GM19468 (cell line): ENCODE measurements around the gene F8.
"Not testable (repeated sequence)": the region's sequence is repeated elsewhere in the genome, so short reads cannot be mapped to it uniquely, and the experiment has no call there.

Source experiments
- ATAC-seq: cut with Tn5 transposase; IDR thresholded peaks from one replicate; pipeline ENCODE4 v1.9.1; 2021; ENCODE audit warnings: mild to moderate bottlenecking, moderate library complexity, moderate number of reproducible peaks; ENCODE audit not compliant: unreplicated experiment; ENCODE audit errors: extremely low read depth

Gene F8

DNA sequence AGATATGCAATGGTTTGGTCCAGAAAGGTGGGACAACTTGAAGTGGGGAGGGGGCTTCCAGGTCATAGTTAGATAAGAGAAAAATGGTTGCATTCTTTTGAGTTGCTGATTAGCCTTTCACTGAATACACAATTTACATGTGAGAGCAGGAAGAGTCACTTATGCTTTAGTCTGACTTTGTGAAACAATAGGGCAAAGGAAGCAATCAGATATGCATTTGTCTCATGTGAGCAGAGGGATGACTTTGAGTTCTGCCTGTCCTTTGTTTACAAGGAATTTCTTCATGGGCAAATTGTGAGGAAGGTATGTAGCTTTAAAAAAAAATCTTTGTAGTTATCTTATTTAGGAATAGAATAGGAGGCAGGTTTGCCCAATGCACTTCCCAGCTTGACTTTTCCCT lies 201.0 kb downstream of the F8 start:
- ATAC-seq: no peak

DNA sequence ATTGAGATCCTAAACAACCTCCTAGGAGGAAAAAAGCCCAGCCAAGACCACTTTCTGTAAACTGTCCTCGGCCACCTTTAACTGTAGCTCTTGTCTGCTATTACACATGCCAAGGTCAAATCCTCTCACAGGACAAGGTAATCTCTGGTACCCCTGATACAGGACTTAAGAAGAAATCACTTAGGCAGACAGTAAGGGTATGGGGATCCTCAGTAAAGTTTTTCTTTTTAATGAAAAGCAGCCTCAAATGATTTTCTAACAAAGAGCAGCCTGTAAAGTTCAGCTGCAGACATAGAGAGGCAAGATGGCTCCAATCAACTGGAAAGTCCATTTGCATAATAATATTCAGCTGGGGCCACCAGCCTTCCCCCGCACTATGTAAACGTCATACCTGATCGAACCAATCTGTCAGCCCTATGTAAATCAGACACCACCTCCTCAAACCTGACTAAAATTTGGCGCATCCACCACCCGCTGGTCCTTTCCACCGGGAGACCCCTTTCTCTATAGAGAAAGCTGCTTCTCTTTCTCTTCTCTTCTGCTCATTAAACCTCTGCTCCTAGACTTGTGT lies 202.7 kb downstream of the F8 start:
- peak; percentile 32 for ATAC-seq

DNA sequence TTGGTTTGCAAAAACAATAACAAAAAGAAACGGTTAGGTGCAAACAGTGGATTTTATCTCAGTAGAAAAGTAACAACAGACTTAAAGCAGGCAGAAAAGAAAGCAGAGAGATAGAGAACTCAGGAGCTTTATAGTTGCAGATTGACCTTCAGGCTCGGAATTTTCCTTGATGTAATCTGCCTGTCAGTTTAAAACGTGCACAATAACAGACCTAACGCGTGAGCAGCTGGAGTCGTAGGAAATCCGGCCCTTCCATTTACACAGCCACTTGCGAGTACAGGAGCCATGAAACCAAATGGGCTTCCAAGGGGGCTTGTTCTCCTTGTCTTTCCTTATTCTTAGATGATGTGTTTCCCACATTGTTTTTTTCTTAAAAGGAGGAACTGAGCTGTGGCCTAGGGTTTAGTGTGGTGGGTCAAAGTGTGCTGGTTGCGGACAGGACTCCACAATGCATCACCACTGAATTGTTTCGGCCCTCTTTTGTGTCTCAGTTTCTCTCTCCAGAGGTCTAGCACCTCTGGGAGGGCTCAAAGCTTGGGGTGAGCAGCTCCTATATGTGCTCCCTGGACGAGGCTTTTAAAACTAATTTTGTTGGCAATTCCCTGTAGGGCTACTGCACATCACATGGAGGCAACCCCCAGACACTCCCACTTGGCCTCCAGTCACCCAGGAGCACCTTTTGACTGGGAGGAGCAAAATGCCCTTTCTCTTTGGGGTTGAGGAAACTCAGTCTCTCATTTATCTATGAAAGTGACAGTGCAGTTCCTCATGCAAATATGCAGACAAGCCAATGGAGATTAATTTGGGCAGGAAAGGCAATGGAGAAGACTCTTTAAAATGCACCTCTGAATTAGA lies 203.4 kb downstream of the F8 start:
- no peak for ATAC-seq

DNA sequence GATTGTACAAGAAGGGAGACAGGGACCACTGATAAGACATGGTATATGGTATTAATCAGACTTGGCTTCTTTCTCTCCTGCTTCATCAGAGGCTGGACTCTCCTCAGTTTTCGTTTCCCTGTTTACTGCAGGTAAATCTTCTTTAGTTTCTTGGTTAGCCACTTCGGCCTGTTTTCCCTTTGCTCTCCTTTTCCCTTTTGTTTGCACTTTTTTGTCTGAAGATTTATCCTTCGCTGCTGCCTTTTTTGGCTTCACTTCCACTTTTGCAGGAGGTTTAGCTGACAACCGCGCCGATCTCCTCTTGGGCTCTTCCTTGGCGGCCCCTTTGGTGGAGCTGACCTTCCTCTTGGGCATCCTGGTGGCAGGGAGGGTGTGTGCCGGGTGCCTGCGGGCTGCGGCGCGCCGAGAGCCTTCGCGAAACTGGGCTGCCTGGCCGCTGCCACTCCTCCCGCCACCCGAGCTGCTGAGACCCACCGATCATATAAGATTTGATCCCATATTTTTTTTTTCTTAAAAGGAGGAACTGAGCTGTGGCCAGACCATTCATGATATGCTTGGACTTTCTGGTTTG lies 205.4 kb downstream of the F8 start:
- ATAC-seq: not testable (repeated sequence)

DNA sequence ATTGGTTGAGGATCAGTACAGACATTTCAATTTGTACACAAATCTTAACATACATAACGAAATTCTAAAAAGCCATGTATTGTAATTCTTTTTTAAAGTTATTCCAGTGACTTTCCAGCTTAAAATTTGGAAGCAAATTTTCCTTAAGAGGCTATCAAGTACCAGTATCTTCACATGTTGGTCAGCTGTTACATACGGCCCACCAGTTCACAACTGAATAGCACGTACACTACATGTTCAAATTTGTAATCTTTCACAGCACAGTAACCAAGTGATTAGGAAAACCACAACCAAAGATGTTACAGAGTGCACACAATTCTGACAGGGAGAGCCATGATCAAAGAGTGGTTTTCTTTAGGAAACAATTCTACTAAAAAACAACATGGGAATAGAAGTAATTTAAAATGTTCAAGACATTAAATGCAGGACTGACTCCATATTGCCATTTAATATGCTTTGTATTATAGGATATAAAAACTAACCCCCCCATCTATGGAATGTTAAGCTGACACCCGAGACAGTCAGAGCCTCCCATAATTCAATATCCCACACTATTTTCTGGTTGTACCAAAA lies 206.1 kb downstream of the F8 start:
- not testable (repeated sequence) for ATAC-seq

DNA sequence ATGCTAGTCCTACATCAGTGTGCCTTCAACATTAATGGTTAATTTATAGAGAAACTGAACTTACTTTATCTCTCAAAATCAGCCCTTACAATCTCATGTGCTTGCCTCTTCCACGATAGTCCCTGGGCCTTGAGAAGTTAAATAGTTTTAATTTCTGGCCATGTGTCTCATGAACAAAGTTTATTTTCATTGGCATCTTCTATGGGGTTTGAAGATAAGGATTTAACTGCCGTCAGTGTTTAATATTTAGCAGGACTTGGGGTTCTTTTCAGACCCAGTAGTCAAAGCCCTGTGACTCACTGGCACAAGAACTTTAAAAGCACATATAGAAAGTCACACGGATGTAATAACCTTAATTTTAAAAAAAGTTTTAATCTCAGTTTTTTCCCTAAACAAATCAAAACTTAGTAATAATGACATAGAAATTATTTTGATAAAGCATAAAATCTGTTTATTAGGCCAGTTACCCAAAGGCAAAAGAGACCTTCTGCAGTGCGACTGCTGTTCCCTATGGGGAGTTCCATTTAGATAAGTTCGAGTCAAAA lies 207.2 kb downstream of the F8 start:
- ATAC-seq: no peak

DNA sequence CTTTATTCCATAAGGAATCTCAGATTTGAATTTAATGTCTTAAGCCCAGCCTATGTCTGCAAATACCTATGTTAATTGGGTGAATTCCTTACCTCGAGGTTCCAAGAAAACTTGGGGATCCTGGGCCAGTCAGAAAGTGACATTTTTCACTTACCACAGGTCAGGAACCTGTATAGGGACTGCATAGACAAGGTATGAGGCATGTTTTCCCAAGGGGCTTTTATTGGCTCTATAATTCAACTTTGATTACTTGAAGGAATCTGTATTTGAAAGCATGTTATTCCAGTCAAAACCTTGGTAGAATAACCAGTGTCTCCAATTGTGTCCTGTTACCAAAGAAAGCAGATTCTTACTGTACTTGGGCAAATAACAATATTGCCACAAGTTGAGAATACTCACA lies 208.7 kb downstream of the F8 start:
- ATAC-seq: no peak

DNA sequence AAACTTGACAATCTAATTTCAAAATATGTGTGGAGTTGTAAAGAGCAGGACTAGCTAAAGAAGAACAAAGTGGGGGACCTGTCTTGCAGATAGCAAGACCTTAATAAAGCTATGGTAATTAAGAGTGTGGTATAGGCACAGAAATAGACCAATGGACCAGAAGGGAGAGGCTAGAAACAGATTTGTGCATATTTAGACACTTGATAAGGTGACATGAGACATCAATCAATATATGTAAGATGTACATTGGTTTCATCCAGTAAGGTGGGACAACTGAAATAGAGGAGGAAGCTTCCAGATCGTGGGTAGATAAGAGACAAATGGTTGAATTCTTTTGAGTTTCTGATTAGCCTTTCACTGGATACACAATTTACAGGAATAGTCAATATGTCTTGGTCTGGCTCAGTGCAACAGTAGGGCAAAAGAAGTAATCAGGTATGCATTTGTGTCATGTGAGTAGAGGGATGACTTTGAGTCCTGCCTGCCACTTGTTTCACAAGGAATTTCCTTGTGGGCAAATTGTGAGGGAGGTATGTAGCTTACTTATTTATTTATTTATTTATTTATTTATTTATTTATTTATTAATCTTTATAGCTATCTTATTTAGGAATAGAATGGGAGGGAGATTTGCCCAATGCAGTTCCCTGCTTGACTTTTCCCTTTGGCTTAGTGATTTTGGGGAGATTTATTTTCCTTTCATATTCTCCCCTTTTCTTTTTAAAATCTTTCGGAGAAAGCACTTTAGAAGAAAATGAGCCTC lies 210.0 kb downstream of the F8 start:
- ATAC-seq: no peak

DNA sequence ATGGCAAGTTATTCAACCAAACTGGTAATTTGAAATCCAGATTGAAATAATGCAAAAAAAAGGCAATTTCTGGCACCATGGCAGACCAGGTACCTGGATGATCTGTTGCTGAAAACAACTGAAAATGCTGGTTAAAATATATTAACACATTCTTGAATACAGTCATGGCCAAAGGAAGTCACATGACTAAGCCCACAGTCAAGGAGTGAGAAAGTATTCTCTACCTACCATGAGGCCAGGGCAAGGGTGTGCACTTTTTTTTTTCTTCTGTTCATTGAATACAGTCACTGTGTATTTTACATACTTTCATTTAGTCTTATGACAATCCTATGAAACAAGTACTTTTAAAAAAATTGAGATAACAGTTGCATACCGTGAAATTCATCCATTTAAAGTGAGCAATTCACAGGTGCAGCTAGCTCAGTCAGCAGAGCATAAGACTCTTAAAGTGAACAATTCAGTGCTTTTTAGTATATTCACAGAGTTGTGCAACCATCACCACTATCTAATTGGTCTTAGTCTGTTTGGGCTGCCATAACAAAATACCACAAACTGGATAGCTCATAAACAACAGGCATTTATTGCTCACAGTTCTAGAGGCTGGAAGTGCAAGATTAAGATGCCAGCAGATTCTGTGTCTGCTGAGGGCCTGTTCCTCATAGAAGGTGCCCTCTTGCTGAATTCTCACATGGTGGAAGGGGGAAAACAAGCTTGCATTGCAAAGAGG lies 212.4 kb downstream of the F8 start:
- no peak for ATAC-seq

DNA sequence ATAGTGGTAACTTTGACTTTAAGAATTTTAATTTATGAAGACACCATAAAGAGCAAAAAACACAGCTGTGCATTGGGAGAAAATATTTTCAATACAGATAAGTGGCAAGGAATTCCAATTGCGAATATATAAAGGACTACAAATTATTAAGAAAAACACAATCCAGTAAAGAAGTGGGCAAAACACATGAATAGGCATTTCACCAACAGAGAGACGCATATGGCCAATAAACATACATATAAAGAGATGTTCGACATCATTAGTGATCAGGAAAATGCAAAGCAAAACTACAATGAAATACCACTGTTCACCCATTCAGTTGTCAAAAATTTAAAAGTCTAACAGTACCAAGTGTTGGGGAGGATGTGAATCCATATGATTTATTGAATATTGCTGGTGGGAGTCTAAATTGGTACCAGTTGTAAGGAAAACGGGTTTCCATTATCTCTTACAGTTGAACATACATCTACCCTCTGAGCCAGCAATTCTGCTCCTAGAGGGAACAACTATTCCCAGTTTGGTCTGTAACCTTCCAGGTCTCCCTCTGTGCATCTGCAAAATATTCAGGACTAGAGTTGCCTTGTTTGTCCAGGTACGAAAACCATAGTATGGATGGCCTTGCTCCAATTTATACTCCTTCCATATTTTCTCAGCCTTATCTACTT lies 215.6 kb downstream of the F8 start:
- no peak for ATAC-seq

DNA sequence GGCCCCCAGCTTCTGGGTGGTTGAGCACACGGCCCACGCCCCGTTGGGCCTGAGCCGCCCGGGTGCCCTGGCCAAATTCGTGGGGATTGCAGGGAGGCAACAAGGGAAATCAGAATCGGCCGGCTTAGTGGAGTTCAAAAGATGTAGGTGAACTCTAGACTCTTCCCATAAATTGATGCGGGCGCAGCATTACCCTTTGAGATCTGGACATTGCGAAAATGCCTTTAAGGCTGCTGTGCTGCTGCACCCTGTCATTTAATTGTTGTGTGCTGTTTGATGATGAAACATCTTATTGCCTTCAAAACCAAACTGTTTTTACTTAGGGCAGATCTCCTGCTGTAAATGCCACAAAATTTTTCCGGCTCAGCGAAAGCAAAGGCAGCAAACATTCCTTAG lies 216.8 kb downstream of the F8 start:
- ATAC-seq: no peak

DNA sequence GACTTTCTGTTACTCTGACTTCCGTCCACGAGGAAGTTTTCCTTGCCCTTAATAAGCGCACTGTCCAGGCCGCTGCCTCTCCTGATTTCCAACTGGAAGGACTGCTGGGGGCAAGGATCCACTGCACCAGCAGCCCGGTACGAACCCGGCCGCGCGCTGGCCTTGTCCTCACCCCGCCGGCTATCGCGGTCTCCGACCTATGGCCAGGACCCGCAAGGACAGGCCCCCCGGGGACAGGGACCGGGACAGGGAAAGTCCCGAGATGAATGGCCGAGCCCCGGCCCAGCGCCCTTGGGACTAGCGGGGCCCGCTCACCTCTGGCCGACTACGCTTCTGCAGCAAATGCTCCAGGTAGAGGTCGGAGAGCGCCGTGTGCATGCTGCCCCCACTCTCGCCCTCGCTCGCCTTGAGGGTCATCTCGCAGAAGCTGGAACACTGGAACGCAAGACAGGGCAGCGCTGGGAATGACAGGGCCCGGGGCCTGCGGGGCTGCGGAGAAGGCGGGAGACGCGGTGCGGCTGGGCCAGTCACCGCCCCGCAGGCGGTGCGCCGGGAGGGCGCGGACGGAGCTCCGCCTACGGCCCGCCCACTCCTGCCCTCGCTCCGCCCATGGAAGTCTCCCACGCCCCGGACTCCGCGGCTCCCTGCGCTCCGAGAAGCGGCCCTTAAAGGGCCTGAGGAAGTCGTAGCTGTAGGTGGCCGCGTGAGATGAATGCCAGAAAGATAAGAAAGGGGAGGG lies 217.4 kb downstream of the F8 start, which contains the start of gene MPP1:
Gene MPP1, minus strand, starts transcription at position 529 of the 739 bp plus-strand sequence. Its CDS starts 112 bp downstream, at position 417.
- peak; percentile 76 for ATAC-seq

DNA sequence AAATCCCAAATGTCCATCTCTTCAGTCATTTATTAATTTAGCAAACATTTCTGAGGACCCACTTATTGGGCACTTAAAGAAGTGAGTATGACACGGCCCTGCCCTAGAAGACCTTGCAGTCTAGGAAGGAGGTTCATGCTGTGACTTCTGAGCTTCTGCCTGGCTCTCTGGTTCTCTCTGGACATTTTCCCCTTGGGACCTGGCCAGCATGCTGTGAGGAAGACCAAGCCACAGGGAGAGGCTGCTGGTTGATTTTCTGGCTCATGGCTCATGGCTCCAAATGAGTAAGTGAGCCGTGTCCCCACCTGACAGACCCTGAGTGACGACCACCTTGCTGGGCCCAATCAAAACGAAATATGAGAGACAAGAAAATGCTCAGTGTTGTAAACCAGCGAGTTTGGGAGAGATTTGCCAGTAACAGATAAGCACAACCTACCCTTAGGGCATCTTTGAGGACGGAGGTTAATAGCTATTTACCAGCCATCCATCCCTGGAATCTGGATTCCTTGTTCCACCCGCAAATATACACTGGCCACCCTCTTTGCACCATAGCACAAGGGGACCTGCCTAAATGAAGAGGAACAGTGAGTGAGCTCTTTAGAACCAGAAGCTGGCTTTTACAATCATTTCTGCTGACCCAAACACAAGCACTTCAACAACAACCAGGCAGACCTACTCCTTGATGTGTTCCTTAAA lies 218.1 kb downstream of the F8 start:
- ATAC-seq: no peak

DNA sequence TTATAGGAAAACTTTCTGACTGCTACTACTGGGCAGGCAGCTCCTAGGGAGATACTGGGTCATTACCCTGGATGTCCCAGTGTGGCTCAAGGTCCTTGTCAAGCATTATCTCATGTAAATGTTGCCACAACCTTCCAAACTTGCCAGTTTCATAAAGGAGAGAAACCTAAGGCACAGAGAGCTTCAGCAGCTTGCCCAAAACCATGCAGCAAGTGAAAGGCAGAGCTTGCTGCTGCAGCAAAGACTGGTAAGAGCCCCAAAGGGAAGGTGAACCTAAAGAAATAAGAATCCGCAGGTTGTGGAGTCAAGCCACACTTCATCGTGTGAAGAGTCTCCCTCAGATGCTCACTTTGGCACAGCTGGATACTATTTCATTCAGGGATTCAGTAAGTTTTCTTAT lies 219.6 kb downstream of the F8 start:
- ATAC-seq: no peak

DNA sequence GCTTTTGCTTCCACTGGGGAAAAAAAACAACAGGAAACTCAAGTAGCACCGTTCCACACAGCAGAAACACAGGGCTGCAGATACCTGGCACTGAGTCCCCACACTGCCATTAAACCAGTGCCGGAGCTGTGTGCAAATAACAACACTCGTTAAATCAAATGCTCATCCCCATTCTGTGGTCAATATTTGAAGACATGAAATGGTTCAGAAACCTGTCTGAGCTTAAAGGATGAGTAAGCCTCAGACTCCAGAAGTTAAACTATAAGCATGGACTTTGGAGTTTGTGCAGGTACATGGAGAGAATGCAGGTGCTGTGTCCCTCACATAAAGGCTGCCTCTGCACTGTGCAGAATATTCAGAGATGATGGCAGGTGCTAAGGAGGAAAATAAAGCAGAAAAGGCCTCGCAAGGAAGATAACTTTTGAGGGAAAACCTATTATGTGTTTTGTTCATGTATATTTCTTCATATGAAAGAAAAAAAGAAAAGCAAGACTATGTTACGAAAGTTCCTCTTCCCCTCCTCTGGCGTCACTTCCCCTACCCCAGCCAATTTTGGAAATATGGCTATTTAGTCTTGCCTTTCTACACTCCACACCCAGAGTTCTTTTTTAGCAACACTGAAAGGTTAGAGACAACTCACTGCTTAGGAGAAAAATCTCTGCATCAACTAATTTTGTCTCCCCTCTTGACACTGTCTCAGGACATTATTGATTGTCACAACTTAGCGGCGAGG lies 221.9 kb downstream of the F8 start:
- ATAC-seq: no peak

DNA sequence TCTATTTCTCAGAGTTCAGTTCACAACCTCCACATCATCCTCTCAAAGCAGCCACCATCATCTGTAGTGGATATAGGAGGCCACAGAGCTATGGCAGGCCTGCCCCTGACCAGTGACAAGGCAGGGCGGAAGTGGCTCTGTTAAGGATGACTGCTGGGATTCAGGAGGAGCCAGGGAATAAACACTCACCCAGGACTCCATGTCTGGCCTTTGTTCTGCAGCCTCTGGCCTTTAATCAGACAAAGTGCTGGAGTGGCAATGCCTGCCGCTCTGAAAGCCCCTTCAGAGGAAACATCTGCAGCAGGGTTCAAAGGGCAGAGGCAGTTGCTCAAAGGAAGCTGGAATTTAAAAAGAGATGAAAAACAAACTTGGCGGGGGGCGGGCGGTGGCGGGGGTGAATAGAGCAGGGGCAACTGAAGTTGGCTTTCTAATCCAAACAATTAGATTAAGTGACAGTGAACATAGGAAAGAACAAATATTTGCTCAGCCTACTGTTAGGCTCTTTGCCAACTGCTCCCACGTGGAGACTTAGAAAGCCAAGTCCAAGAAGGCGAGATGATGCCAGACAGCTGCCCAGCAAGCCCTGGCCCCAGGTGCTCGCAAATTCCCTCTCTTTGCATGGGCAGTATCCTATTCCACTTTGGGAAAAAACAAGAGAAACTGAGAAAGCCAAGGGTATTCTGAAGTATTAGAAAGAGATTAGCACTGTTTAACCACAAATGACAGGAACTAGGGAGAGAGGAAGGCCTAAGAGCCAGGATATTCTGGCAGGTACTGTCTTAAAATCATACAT lies 222.8 kb downstream of the F8 start:
- no peak for ATAC-seq
